Ectodermal cell (in vitro differentiated cells): ENCODE data around the gene LY9.

Experiments used
- H3K27ac ChIP-seq: 2 replicates; pipeline ENCODE4 v1.7.0; 2013; ENCODE audit warnings: mild to moderate bottlenecking, low read depth, low read length; ENCODE audit not compliant: insufficient read depth, poor library complexity, severe bottlenecking
- H3K27me3 ChIP-seq: 2 replicates; pipeline ENCODE4 v1.7.0; 2013; ENCODE audit warnings: mild to moderate bottlenecking, low read length; ENCODE audit not compliant: insufficient read depth, control insufficient read depth, poor library complexity, severe bottlenecking
- H3K36me3 ChIP-seq: one replicate; pipeline ENCODE4 v1.7.0; 2013; ENCODE audit warnings: low read length; ENCODE audit not compliant: control insufficient read depth, insufficient read depth
- H3K4me1 ChIP-seq: one replicate; pipeline ENCODE4 v1.7.0; 2013; ENCODE audit warnings: low read length; ENCODE audit not compliant: control insufficient read depth, insufficient read depth
- H3K4me3 ChIP-seq: 2 replicates; pipeline ENCODE4 v1.7.0; 2013; ENCODE audit warnings: low read depth, low read length, control low read depth; ENCODE audit not compliant: insufficient read depth
- H3K9me3 ChIP-seq: 2 replicates; pipeline ENCODE4 v1.7.0; 2013; ENCODE audit warnings: mild to moderate bottlenecking, low read length, moderate library complexity; ENCODE audit not compliant: control insufficient read depth
- WGBS, 2 experiments: methylation state at CpG; one replicate each; pipeline ENCODE4 v1.1.7; 2013; ENCODE audit warnings: missing lambda C conversion rate in 2 of 2; 5-methylcytosine and 5-hydroxymethylcytosine counted together

Gene LY9

GRCh38 chr1:160800645-160801408 is 4.9 kb downstream of the LY9 start:
- Histone ChIP-seq H3K36me3 (no peaks in the 10 kb centered on the region), H3K27me3 (no peaks in the 10 kb centered on the region), H3K4me1 (no peaks in the 10 kb centered on the region), H3K9me3 (no peaks in the 10 kb centered on the region), H3K4me3 (no peak overlapping the region), H3K27ac (no peak overlapping the region)
- 61 to 100% methylated on average over 1 to 3 of the region's 4 CpGs for WGBS, 2 experiments

- H3K4me3 ChIP-seq = no peak overlapping the region
- H3K27me3 ChIP-seq = no peaks in the 10 kb centered on the region
- no peak overlapping the region for H3K27ac ChIP-seq
- 96% methylated on average over 43 of the region's 43 CpGs for WGBS, 2 experiments
- no peaks in the 10 kb centered on the region for H3K36me3 ChIP-seq
- H3K4me1 ChIP-seq = no peaks in the 10 kb centered on the region
- H3K9me3 ChIP-seq = peaks cover 2% of the 10 kb centered on the region
Measured at GRCh38 chr1:160801836-160802580, 6.0 kb downstream of the LY9 start.

- H3K27me3 ChIP-seq = no peaks in the 10 kb centered on the region
- H3K27ac ChIP-seq = no peak overlapping the region
- no peaks in the 10 kb centered on the region for H3K36me3 ChIP-seq
- no peaks in the 10 kb centered on the region for H3K4me1 ChIP-seq
- H3K9me3 ChIP-seq = peaks cover 2% of the 10 kb centered on the region
- H3K4me3 ChIP-seq = no peak overlapping the region
- WGBS, 2 experiments = 71 to 80% methylated on average over 1 of the region's 1 CpG
Measured at GRCh38 chr1:160806109-160806665, 10.2 kb downstream of the LY9 start.

GRCh38 chr1:160806784-160807183 is 10.8 kb downstream of the LY9 start:
- Histone ChIP-seq H3K4me3 (no peak overlapping the region), H3K9me3 (peaks cover 2% of the 10 kb centered on the region), H3K4me1 (no peaks in the 10 kb centered on the region)

GRCh38 chr1:160807247-160807646 is 11.3 kb downstream of the LY9 start:
- H3K27ac ChIP-seq = no peak overlapping the region
- H3K27me3 ChIP-seq = no peaks in the 10 kb centered on the region
- peaks cover 2% of the 10 kb centered on the region for H3K9me3 ChIP-seq
- no peak overlapping the region for H3K4me3 ChIP-seq
- WGBS, 2 experiments = 94% methylated on average over 3 of the region's 3 CpGs
- no peaks in the 10 kb centered on the region for H3K36me3 ChIP-seq
- no peaks in the 10 kb centered on the region for H3K4me1 ChIP-seq

More at GRCh38 chr1:160806784-160807183, 10.8 kb downstream of the LY9 start:
- Histone ChIP-seq H3K27ac (no peak overlapping the region), H3K36me3 (no peaks in the 10 kb centered on the region), H3K27me3 (no peaks in the 10 kb centered on the region)

GRCh38 chr1:160807738-160808137 is 11.8 kb downstream of the LY9 start:
- Histone ChIP-seq H3K4me3 (no peak overlapping the region), H3K4me1 (no peaks in the 10 kb centered on the region), H3K36me3 (no peaks in the 10 kb centered on the region), H3K9me3 (peaks cover 2% of the 10 kb centered on the region), H3K27ac (no peak overlapping the region), H3K27me3 (no peaks in the 10 kb centered on the region)
- 88 to 94% methylated on average over 2 of the region's 2 CpGs for WGBS, 2 experiments

- Histone ChIP-seq H3K27me3 (no peaks in the 10 kb centered on the region), H3K9me3 (peaks cover 2% of the 10 kb centered on the region), H3K36me3 (no peaks in the 10 kb centered on the region), H3K27ac (no peak overlapping the region), H3K4me1 (no peaks in the 10 kb centered on the region), H3K4me3 (no peak overlapping the region)
- WGBS, 2 experiments = 90 to 93% methylated on average over 3 of the region's 3 CpGs
Measured at GRCh38 chr1:160808289-160808688, 12.3 kb downstream of the LY9 start.

- Histone ChIP-seq H3K9me3 (peaks cover 2% of the 10 kb centered on the region), H3K27me3 (no peaks in the 10 kb centered on the region), H3K4me1 (no peaks in the 10 kb centered on the region), H3K27ac (no peak overlapping the region), H3K4me3 (no peak overlapping the region), H3K36me3 (no peaks in the 10 kb centered on the region)
- WGBS, 2 experiments = 50 to 64% methylated on average over 1 of the region's 1 CpG
Measured at GRCh38 chr1:160810486-160810885, 14.5 kb downstream of the LY9 start.

- Histone ChIP-seq H3K27me3 (no peaks in the 10 kb centered on the region), H3K27ac (no peak overlapping the region), H3K9me3 (peaks cover 1% of the 10 kb centered on the region), H3K4me1 (no peaks in the 10 kb centered on the region), H3K36me3 (no peaks in the 10 kb centered on the region), H3K4me3 (no peak overlapping the region)
- WGBS, 2 experiments = 93 to 95% methylated on average over 2 of the region's 2 CpGs
Measured at GRCh38 chr1:160811147-160811546, 15.2 kb downstream of the LY9 start.

- H3K4me1 ChIP-seq = peaks cover 2% of the 10 kb centered on the region
- no peaks in the 10 kb centered on the region for H3K27me3 ChIP-seq
- WGBS, 2 experiments = 90 to 91% methylated on average over 7 of the region's 7 CpGs
- H3K9me3 ChIP-seq = no peaks in the 10 kb centered on the region
- H3K4me3 ChIP-seq = no peak overlapping the region
- no peaks in the 10 kb centered on the region for H3K36me3 ChIP-seq
- no peak overlapping the region for H3K27ac ChIP-seq
Measured at GRCh38 chr1:160813215-160813614, 17.2 kb downstream of the LY9 start.
